Loucy (cell line): Measurements from ENCODE around the gene ARL16.

Source experiments
- H2AFZ ChIP-seq: fragments of 200-600 bp; sonication (generic); 2 replicates; pipeline ENCODE4 v1.6.0; 2016; ENCODE audit warnings: antibody characterized with exemption, mild to moderate bottlenecking, low read length, moderate library complexity
- H3F3A ChIP-seq: fragments of 200-600 bp; 2 replicates; pipeline ENCODE4 v1.6.0; 2016; ENCODE audit warnings: antibody characterized with exemption, low read depth, mild to moderate bottlenecking
- H3K27me3 ChIP-seq: fragments of 200-600 bp; sonication (generic); 2 replicates; pipeline ENCODE4 v1.6.1; 2014; ENCODE audit warnings: low read length, mild to moderate bottlenecking; ENCODE audit not compliant: insufficient read depth, poor library complexity, severe bottlenecking
- H3K36me3 ChIP-seq: fragments of 200-600 bp; sonication (generic); 2 replicates; pipeline ENCODE4 v1.6.1; 2016; ENCODE audit warnings: low read length; ENCODE audit not compliant: insufficient read depth
- H3K4me1 ChIP-seq: fragments of 200-600 bp; sonication (generic); 2 replicates; pipeline ENCODE4 v1.5.1; 2014; ENCODE audit warnings: low read length, mild to moderate bottlenecking; ENCODE audit not compliant: insufficient read depth, poor library complexity, severe bottlenecking
- H3K4me2 ChIP-seq: fragments of 200-600 bp; sonication (generic); 2 replicates; pipeline ENCODE4 v1.6.0; 2014; ENCODE audit warnings: antibody characterized with exemption, low read length, low read depth, mild to moderate bottlenecking; ENCODE audit not compliant: poor library complexity, severe bottlenecking
- H3K4me3 ChIP-seq: fragments of 200-600 bp; sonication (generic); 2 replicates; pipeline ENCODE4 v1.5.1; 2014; ENCODE audit warnings: low read length, mild to moderate bottlenecking, mixed read lengths; ENCODE audit not compliant: poor library complexity, severe bottlenecking
- H3K79me2 ChIP-seq: fragments of 200-600 bp; sonication (generic); 2 replicates; pipeline ENCODE4 v1.6.1; 2014; ENCODE audit warnings: low read length; ENCODE audit not compliant: insufficient read depth
- H3K9ac ChIP-seq: fragments of 200-600 bp; sonication (generic); 2 replicates; pipeline ENCODE4 v1.6.0; 2014; ENCODE audit warnings: mild to moderate bottlenecking, low read depth, low read length, moderate library complexity; ENCODE audit not compliant: poor library complexity, severe bottlenecking
- H3K9me2 ChIP-seq: fragments of 200-600 bp; sonication (generic); replicated peaks from 2 replicates; pipeline ENCODE4 v1.6.1; 2016; ENCODE audit warnings: low read depth, low read length, mixed read lengths
- H3K9me3 ChIP-seq: fragments of 200-600 bp; sonication (generic); 2 replicates; pipeline ENCODE4 v1.6.1; 2014; ENCODE audit warnings: mild to moderate bottlenecking, antibody characterized with exemption, low read length, low read depth; ENCODE audit not compliant: insufficient read depth
- H4K20me1 ChIP-seq: fragments of 200-600 bp; sonication (generic); 2 replicates; pipeline ENCODE4 v1.6.0; 2014; ENCODE audit warnings: antibody characterized with exemption, low read length, mild to moderate bottlenecking; ENCODE audit not compliant: insufficient read depth, poor library complexity, severe bottlenecking
- EZH2phosphoT487 ChIP-seq: fragments of 200-600 bp; IDR thresholded peaks from 2 replicates; pipeline ENCODE4 v1.6.1; 2018; ENCODE audit warnings: antibody characterized with exemption, mild to moderate bottlenecking, moderate library complexity, borderline replicate concordance
- TF ChIP-seq, protein P1 (sequence below): fragments of 200-600 bp; sonication (generic); conservative IDR thresholded peaks from 2 replicates; pipeline ENCODE4 v1.5.1; 2014; ENCODE audit warnings: mild to moderate bottlenecking, antibody characterized with exemption, low read length

ARL16 gene

DNA sequence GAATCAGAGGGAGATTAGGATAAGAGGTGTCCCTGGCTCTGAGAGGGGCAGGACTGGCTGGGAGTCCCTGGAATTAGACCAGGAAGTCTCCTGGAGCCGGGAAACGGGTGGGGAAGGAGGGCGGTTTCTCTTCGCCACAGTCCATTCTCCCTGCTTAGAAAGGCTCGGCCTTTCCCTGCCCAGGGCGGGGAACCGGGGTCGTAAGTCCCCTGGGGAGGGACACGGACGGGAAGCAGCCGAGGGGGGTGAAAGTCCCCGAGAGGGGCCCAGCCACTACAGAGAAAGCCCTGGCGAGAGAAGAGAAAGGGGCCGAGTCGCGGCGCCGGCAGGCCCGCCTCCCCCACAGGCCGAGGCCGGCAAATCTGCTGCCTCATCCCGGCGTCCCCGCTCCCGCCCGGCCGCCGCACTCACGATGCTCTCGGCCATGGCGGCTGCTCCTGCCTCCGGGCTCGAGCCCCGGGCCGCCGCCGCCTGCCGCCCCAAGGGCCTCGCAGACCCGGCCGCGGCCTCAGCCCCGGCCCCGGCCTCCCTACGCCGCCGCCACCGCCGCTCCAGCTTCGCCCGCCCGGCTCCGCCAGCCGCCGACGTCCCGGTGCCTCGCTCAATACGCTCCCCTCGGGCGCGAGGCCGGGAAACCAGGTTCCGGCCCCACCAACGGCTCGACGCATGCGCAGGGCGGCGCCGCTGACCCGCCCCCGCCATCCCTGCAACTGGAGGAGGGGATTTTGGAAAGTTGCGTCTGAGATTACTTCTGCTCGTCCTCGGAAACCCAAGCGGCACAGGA, 46.9 kb downstream of the ARL16 start, which contains the start of the genes NPLOC4 and TSPAN10:
Gene NPLOC4, minus strand, starts transcription at position 608 of the 784 bp plus-strand sequence. Its CDS starts 182 bp downstream, at position 426.
Gene TSPAN10, plus strand, starts transcription at position 692 of the 784 bp plus-strand sequence. CDS start 5,217 bp downstream, outside the sequence.
- Histone ChIP-seq H3K9me3 (no peaks in the 10 kb centered on the region), H3K4me2 (peak within 1 kb of the TSS; percentile 76), H3K9ac (peak within 1 kb of the TSS; percentile 99), H3K36me3 (no peaks in the 10 kb centered on the region), H3K79me2 (peaks cover 50% of the 10 kb centered on the region), H3K4me1 (peaks cover 11% of the 10 kb centered on the region), H3K4me3 (peak within 1 kb of the TSS; percentile 93), H3K9me2 (no peaks in the 10 kb centered on the region), H4K20me1 (peaks cover 26% of the 10 kb centered on the region), H3K27me3 (no peaks in the 10 kb centered on the region), H2AFZ (peak within 1 kb of the TSS; percentile 91), H3F3A (no peaks in the 10 kb centered on the region)
- TF ChIP-seq EZH2phosphoT487: no peak
- TF ChIP-seq, protein P1, sequence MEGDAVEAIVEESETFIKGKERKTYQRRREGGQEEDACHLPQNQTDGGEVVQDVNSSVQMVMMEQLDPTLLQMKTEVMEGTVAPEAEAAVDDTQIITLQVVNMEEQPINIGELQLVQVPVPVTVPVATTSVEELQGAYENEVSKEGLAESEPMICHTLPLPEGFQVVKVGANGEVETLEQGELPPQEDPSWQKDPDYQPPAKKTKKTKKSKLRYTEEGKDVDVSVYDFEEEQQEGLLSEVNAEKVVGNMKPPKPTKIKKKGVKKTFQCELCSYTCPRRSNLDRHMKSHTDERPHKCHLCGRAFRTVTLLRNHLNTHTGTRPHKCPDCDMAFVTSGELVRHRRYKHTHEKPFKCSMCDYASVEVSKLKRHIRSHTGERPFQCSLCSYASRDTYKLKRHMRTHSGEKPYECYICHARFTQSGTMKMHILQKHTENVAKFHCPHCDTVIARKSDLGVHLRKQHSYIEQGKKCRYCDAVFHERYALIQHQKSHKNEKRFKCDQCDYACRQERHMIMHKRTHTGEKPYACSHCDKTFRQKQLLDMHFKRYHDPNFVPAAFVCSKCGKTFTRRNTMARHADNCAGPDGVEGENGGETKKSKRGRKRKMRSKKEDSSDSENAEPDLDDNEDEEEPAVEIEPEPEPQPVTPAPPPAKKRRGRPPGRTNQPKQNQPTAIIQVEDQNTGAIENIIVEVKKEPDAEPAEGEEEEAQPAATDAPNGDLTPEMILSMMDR: no peak

DNA sequence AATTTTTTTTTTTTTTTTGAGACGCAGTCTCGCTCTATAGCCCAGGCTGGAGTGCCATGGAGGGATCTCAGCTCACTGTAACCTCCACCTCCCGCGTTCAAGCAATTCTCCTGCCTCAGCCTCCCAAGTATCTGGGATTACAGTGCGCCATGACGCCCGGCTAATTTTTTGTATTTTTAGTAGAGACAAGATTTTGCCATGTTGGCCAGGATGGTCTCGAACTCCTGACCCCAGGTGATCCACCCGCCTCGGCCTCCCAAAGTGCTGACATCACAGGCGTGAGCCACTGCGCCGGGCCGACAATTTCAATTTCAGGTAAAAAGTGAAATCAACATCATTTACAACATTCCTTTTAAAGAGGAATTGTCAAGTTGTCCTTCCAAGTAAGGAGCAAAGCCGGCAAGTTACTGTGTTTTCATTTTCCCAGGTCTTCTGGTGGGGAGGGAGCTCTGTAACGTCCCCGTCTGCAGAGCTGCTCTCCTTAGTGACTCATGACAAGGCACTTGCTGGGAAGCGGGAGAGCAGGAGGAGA, 47.6 kb downstream of the ARL16 start:
- Histone ChIP-seq H3K4me2 (peak overlapping the region; percentile 76), H4K20me1 (peaks cover 26% of the 10 kb centered on the region), H3K27me3 (no peaks in the 10 kb centered on the region), H3F3A (no peaks in the 10 kb centered on the region), H3K9me2 (no peaks in the 10 kb centered on the region), H3K4me1 (peaks cover 11% of the 10 kb centered on the region), H3K36me3 (no peaks in the 10 kb centered on the region), H3K9me3 (no peaks in the 10 kb centered on the region), H3K4me3 (peak overlapping the region; percentile 93), H2AFZ (no peak overlapping the region), H3K79me2 (peaks cover 55% of the 10 kb centered on the region), H3K9ac (peak overlapping the region; percentile 99)
- TF ChIP-seq EZH2phosphoT487: no peak
- TF ChIP-seq, protein P1: no peak

DNA sequence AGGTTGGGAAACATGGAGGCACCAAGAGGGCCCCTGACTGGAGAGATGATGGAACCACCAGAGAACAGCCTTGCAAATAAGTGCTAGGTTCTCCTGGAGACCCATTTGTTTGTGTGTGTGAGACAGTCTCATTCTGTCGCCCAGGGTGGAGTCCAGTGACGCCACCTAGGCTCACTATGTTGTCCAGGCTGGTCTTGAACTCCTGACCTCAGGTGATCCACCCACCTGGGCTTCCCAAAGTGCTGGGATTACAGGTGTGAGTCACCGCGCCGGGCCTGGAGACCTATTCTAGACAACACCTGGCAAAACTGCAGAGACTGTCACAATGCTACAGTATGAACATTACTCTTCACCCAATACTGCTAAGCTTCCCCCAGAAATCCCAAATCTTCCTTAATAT, 48.2 kb downstream of the ARL16 start:
- H3K79me2 ChIP-seq: peaks cover 57% of the 10 kb centered on the region
- H3K9me3 ChIP-seq: no peaks in the 10 kb centered on the region
- H2AFZ ChIP-seq: no peak overlapping the region
- H3K4me3 ChIP-seq: peak overlapping the region; percentile 93
- H3K27me3 ChIP-seq: no peaks in the 10 kb centered on the region
- H3K4me2 ChIP-seq: peak overlapping the region; percentile 76
- peaks cover 26% of the 10 kb centered on the region for H4K20me1 ChIP-seq
- no peaks in the 10 kb centered on the region for H3F3A ChIP-seq
- H3K36me3 ChIP-seq: no peaks in the 10 kb centered on the region
- H3K9me2 ChIP-seq: no peaks in the 10 kb centered on the region
- H3K9ac ChIP-seq: peak overlapping the region; percentile 99
- TF ChIP-seq EZH2phosphoT487: no peak
- TF ChIP-seq, protein P1: no peak
- H3K4me1 ChIP-seq: peaks cover 11% of the 10 kb centered on the region
